GM13977 (cell line): ENCODE results near the gene GLT6D1.
"Not testable (repeated sequence)": the region's sequence is repeated elsewhere in the genome, so short reads cannot be mapped to it uniquely, and the experiment has no call there.

Experiments used
- DNase-seq: peaks from one replicate; pipeline ENCODE4 v3.0.0; 2012; ENCODE audit warnings: low spot score
- in situ Hi-C: fragments of 300-500 bp; cut with MboI; formaldehyde crosslinking; loops from one replicate; pipeline ENCODE4 v1.12.0; 2022; ENCODE audit warnings: low sequenced_read_pairs, low pct_unique_long_range_greater_than_20kb, mixed read lengths, inconsistent platforms; ENCODE audit not compliant: unreplicated experiment
- TF ChIP-seq, protein P1 (sequence below): IDR thresholded peaks from 2 replicates; pipeline ENCODE4 v1.5.1; 2012; ENCODE audit warnings: mild to moderate bottlenecking, control low read depth; ENCODE audit not compliant: insufficient read depth; ENCODE audit errors: extremely low read depth, missing control alignments

GLT6D1 gene

DNA sequence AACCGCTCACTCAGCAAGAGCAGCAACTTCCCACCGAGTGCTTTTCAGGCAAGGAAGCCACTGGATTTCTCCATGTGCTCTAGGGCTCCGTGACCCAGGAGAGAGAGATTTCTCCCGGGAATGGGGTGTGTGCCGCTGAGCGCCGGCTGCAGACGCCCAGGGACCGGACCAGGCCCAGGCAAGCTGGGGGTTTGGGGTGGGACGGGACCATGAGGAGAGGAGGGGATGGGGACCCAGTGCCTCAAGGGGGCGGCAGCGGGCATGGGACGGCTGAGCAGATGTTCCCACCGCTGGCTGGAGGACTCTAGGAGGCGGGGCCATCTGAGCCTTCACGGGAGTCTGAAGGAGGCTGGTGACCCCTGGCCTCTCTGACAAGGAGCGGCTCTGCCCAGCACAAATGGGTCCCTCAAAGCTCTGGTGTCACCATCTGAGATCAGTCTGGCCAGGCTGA is 32.3 kb upstream of the GLT6D1 start:
- in situ Hi-C loops, result no loop called here

GRCh38 chr9:135670721-135671590 is 31.6 kb upstream of the GLT6D1 start:
- TF ChIP-seq, protein P1, sequence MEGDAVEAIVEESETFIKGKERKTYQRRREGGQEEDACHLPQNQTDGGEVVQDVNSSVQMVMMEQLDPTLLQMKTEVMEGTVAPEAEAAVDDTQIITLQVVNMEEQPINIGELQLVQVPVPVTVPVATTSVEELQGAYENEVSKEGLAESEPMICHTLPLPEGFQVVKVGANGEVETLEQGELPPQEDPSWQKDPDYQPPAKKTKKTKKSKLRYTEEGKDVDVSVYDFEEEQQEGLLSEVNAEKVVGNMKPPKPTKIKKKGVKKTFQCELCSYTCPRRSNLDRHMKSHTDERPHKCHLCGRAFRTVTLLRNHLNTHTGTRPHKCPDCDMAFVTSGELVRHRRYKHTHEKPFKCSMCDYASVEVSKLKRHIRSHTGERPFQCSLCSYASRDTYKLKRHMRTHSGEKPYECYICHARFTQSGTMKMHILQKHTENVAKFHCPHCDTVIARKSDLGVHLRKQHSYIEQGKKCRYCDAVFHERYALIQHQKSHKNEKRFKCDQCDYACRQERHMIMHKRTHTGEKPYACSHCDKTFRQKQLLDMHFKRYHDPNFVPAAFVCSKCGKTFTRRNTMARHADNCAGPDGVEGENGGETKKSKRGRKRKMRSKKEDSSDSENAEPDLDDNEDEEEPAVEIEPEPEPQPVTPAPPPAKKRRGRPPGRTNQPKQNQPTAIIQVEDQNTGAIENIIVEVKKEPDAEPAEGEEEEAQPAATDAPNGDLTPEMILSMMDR, result no peak
- no peak for DNase-seq
- in situ Hi-C loops, result no loop called here

More for the DNA sequence above, 32.3 kb upstream of the GLT6D1 start:
- no peak for DNase-seq
- TF ChIP-seq, protein P1, result no peak

- no peak for DNase-seq
- TF ChIP-seq, protein P1, result no peak
- in situ Hi-C loops, result no loop called here
Observed at GRCh38 chr9:135669616-135670285, 30.4 kb upstream of the GLT6D1 start.

- DNase-seq, in situ Hi-C loops: not testable (repeated sequence)
Observed at GRCh38 chr9:135669018-135669417, 29.7 kb upstream of the GLT6D1 start.

- no peak for DNase-seq
- in situ Hi-C loops, result no loop called here
- TF ChIP-seq, protein P1, result no peak
Observed at GRCh38 chr9:135667463-135668001, 28.2 kb upstream of the GLT6D1 start.

DNA sequence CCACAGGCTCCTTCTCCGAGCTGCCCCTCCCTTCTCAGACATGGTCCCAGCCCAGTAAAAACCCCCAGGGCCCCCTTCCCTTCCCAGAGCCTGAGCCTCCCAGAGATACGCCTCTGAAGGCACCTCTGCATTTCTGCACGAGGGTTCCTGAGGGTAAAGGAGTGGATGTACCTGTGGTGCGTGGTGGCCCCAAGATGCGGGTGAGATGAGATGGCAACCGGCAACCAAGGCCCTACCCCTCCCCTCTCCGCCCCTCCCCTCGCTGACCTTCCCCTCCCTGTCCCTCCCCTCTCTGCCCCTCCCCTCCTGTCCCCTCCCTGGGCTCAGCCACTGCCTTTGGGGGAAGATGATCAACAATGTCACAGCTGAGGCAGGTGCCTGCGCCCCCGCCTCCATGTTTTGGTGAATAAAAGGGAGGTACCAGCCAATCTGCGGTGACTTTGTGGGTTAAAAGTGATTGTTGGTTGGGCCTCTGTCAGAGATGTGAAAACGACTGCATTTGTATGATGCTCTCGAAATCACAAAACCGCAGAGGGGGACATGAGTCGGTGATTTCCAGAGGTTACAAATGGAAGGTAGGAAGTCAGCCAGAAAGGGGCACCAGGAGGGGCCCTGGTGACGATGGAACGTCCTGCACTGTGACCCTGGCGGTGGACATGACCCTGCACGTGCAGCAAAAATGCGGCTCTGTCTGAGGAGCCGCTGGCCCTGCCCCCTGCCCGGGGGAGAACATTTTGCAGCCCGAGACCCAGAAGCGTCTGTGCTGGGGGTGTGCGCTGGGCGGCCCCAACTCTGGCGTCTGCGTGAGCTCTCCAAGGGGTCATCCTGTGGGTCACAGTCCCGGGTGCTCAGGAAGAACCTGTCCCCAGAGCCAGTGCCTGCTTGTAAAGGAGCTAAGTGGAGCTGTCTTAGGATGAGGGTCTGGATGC is 27.5 kb upstream of the GLT6D1 start:
- DNase-seq, result no peak
- TF ChIP-seq, protein P1, result no peak
- in situ Hi-C loops, result no loop called here
